Measurements from ENCODE around the gene MR1.

DNA sequence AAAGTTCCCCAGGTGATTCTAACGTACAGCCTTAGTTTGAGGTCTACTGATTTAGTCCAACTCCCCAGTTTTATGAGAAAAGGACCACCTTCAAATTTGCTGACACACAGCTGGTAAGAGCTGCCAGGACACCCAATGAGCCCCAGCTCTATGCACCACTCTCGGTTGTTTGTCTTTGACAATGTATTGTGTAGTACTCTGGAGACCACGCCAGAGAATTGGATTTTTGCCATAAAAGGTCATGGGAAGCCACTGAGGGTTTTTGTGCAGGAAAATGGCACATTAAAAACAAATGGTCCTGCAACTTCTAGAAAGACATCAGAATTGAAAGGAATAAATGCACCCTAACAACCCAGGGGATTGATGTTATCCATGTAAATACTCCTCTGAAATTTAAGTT is 47.6 kb downstream of the MR1 start:
- TF ChIP-seq, protein P1, sequence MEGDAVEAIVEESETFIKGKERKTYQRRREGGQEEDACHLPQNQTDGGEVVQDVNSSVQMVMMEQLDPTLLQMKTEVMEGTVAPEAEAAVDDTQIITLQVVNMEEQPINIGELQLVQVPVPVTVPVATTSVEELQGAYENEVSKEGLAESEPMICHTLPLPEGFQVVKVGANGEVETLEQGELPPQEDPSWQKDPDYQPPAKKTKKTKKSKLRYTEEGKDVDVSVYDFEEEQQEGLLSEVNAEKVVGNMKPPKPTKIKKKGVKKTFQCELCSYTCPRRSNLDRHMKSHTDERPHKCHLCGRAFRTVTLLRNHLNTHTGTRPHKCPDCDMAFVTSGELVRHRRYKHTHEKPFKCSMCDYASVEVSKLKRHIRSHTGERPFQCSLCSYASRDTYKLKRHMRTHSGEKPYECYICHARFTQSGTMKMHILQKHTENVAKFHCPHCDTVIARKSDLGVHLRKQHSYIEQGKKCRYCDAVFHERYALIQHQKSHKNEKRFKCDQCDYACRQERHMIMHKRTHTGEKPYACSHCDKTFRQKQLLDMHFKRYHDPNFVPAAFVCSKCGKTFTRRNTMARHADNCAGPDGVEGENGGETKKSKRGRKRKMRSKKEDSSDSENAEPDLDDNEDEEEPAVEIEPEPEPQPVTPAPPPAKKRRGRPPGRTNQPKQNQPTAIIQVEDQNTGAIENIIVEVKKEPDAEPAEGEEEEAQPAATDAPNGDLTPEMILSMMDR (IDR thresholded peaks at IDR 0.05; ENCODE audit: insufficient read depth, low read depth, low read length): no peak
- TF ChIP-seq EZH2 (IDR thresholded peaks at IDR 0.05; ENCODE audit: insufficient read depth, low read length): no peak
